ENCODE data around the gene PROSER2. TPM values are rescaled to one million over a fixed set of nuclear protein-coding genes. Genes with fewer than 3 reads are reported as not detected.

The PROSER2 gene
- total and polyA plus RNA-seq, 2 of the 13 experiments (the other 11 are each of a cell fraction or from before 2014, with no cell fraction given): 6.9 to 7.7 TPM

GRCh38 chr10:11823122-11823988 lies at the start of gene PROSER2 (continued):
- TF ChIP-seq, protein P1, sequence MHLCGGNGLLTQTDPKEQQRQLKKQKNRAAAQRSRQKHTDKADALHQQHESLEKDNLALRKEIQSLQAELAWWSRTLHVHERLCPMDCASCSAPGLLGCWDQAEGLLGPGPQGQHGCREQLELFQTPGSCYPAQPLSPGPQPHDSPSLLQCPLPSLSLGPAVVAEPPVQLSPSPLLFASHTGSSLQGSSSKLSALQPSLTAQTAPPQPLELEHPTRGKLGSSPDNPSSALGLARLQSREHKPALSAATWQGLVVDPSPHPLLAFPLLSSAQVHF (CRISPR knock-in tag; IDR thresholded peaks at IDR 0.05): no peak
- TF ChIP-seq AKAP8 (CRISPR knock-in tag; IDR thresholded peaks at IDR 0.05) (no peak), TBP (CRISPR knock-in tag; IDR thresholded peaks at IDR 0.05) (no peak), PRPF4 (IDR thresholded peaks at IDR 0.05; ENCODE audit: low read depth, low read length, poor library complexity, severe bottlenecking) (no peak), ZNF274 (CRISPR knock-in tag; IDR thresholded peaks at IDR 0.05) (no peak), SSRP1 (CRISPR knock-in tag; IDR thresholded peaks at IDR 0.05) (no peak), NFAT5 (CRISPR knock-in tag; IDR thresholded peaks at IDR 0.05) (no peak), ATF3 (CRISPR knock-in tag; IDR thresholded peaks at IDR 0.05) (no peak), FOXJ3 (CRISPR knock-in tag; IDR thresholded peaks at IDR 0.05; ENCODE audit: borderline replicate concordance) (no peak), ARID2 (CRISPR knock-in tag; IDR thresholded peaks at IDR 0.05; ENCODE audit: borderline replicate concordance) (no peak), ZNF34 (CRISPR knock-in tag; IDR thresholded peaks at IDR 0.05; ENCODE audit: borderline replicate concordance) (no peak), SIX1 (CRISPR knock-in tag; IDR thresholded peaks at IDR 0.05; ENCODE audit: borderline replicate concordance) (no peak)
- TF ChIP-seq, protein P2, sequence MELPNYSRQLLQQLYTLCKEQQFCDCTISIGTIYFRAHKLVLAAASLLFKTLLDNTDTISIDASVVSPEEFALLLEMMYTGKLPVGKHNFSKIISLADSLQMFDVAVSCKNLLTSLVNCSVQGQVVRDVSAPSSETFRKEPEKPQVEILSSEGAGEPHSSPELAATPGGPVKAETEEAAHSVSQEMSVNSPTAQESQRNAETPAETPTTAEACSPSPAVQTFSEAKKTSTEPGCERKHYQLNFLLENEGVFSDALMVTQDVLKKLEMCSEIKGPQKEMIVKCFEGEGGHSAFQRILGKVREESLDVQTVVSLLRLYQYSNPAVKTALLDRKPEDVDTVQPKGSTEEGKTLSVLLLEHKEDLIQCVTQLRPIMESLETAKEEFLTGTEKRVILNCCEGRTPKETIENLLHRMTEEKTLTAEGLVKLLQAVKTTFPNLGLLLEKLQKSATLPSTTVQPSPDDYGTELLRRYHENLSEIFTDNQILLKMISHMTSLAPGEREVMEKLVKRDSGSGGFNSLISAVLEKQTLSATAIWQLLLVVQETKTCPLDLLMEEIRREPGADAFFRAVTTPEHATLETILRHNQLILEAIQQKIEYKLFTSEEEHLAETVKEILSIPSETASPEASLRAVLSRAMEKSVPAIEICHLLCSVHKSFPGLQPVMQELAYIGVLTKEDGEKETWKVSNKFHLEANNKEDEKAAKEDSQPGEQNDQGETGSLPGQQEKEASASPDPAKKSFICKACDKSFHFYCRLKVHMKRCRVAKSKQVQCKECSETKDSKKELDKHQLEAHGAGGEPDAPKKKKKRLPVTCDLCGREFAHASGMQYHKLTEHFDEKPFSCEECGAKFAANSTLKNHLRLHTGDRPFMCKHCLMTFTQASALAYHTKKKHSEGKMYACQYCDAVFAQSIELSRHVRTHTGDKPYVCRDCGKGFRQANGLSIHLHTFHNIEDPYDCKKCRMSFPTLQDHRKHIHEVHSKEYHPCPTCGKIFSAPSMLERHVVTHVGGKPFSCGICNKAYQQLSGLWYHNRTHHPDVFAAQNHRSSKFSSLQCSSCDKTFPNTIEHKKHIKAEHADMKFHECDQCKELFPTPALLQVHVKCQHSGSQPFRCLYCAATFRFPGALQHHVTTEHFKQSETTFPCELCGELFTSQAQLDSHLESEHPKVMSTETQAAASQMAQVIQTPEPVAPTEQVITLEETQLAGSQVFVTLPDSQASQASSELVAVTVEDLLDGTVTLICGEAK (IDR thresholded peaks at IDR 0.05): no peak
- TF ChIP-seq, protein P2 (CRISPR knock-in tag; IDR thresholded peaks at IDR 0.05): no peak

Measured in HepG2 (cell line).